Activated naive CD8-positive, alpha-beta T cell treated with anti-CD3 and anti-CD28 coated beads, Interleukin-2, amount 50 U/mL, for 16 hours (primary cell): ENCODE data around the gene HCFC1R1.
"Not testable (repeated sequence)": the region's sequence is repeated elsewhere in the genome, so short reads cannot be mapped to it uniquely, and the experiment has no call there.

Experiments
- DNase-seq: peaks from one replicate; pipeline ENCODE4 v3.0.0-alpha.2; 2020; ENCODE audit warnings: low read depth, low spot score

Gene HCFC1R1

DNA sequence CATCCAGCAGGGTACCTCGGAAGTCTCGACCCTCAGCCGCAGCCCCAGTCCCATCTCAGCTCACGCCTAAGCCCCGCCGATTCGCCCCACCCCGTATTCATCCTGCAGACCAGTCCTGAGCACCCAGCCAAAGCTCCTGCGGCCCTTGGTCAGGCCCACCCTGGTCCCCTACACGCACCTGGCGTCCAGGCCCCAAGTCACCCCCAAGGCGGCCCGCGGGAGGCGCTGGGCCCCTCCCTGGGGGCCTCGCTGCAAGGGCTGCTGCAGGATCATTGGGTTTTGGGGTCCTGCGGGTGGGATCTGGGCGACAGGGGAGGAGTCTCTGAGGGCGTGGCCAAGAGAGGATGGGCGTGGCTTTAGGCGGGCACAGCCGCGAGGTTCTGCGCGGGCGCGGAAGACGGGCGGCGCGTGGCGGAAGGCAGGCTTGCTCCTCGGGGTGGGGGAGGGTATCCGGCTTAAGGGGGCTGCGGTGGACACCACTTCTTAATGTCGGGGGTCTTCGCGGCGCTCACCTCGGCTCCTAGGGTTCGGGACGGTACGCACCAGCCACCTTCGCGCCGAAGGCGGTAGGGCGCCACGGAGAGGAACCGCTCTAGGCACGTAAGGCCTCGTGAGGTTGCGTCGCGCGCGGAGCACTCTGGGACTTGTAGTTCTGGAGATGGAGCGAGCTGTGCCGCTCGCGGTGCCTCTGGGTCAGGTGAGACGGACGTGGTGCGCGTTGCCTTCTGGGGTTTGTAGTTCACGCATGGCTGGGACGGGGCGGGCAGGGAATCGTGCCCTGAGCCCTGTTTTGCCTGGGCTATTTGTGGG lies at the start of gene HCFC1R1, which contains the start of gene THOC6:
Gene HCFC1R1, minus strand, starts transcription at position 274 of the 810 bp plus-strand sequence. Its CDS starts 1 bp downstream, at position 273.
Gene THOC6, plus strand, starts transcription at position 367 of the 810 bp plus-strand sequence. Its CDS starts 292 bp downstream, at position 659.
- peak; percentile 85 for DNase-seq

- DNase-seq, result no peak
Measured at GRCh38 chr16:3073448-3073847, 49.7 kb upstream of the HCFC1R1 start.

DNA sequence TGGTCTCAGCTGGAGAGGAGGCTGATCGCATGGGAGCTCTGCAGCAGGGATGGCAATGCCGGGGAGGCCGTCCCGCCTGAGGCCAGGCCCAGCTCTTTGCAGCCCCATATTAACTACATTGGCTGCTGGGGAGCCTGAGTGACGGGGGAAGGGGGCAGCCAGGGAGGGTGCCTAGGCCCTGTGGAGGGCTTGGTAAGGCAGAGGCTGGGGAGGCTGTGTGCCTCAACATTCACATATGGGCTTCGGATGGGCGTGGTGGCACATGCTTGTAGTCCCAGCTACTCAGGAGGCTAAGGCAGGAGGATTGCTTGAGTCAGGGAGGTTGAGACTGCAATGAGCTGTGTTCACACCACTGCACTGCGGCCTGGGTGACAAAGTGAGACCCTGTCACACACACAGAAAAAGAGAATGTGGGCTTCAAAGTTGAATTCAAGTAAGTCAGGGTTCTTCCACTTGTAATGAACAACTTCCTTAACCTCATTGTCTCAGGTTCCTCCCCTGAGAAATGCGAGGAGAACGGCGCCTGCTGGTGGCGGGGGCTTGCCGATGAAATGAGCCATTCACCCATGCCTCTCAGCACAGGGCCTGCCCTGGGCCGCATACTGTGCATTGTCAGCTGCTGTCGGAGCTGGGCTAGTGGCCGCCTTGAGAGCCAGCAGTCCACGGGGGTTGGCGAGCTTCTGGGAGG lies 49.0 kb upstream of the HCFC1R1 start:
- not testable (repeated sequence) for DNase-seq

- not testable (repeated sequence) for DNase-seq
Measured at GRCh38 chr16:3072148-3072547, 48.4 kb upstream of the HCFC1R1 start.

- DNase-seq, result no peak
Measured at GRCh38 chr16:3071655-3072054, 47.9 kb upstream of the HCFC1R1 start.

DNA sequence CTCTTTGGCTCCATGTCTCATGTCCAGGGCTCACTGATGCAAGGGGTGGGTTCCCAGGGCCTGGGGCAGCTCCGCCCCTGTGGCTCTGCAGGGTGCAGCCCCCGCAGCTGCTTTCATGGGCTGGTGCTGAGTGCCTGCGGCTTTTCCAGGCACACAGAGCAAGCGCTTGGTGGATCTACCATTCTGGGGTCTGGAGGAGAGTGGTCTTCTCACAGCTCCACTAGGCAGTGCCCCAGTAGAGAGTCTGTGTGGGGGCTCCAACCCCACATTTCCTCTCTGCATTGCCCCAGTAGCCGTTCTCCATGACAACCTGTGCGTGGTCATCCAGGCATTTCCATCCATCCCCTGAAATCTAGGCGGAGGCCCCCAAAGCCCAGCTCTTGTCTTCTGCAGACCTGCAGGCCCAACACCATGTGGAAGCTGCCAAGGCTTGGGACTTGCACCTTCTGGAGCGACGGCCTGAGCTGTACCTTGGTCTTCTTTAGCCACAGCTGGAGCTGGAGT lies 46.9 kb upstream of the HCFC1R1 start:
- no peak for DNase-seq

GRCh38 chr16:3069146-3069545 lies 45.4 kb upstream of the HCFC1R1 start:
- DNase-seq, result not testable (repeated sequence)

- DNase-seq, result no peak
Measured at GRCh38 chr16:3068487-3068886, 44.7 kb upstream of the HCFC1R1 start.

DNA sequence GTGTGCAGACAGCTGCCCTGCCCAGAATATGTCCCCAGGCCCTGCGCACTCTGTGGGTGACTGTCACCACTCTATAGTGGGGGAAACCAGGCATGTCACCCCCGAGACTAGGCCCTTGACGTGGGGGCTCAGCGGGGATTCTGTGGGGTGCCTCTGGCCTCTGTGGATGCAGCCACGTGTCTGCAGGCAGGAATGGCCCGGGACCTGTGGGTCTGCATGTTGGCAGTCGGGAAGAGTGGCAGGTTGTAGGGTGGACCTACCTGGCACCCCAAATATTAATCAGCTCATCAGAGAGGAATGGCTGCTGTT lies 42.7 kb upstream of the HCFC1R1 start:
- no peak for DNase-seq

DNA sequence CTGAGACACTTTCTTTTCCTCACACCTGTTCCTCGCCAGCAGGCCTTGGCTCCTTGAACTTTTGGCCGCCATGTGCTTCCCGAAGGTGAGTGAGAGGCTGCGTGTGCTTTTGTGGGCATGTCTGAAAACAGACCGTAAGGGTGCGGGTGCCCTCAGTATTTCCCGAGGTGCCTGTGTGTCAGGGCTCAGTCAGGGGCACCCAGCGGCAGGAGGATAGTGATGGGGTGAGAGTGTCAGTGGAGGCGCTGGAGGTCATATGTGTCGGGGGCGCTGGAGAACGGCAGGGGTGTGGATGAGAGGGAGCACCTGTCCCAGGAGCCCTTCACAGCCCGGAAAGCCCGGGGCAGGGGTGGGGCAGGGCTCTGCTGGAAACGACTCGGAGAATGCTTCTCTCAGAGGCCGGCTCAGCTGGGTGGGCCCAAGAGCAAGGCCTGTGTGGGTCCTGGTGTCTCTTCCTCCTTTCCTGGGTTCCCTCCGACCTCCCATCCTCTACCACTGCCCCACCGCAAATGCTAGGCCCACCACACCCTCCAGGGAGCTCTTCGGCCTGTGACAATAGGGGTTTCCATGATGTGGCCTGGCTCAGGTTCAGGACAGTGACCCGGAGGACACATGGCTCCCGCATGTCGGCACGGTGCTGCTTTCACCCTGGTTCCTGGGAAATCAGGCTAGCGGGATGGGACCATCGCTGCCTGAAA lies 42.1 kb upstream of the HCFC1R1 start:
- DNase-seq, result no peak

- peak; percentile 43 for DNase-seq
Measured at GRCh38 chr16:3065069-3065741, 41.5 kb upstream of the HCFC1R1 start, which contains the start of gene IL32. Gene IL32, plus strand, starts transcription at chr16:3065640. Its CDS starts 172 bp downstream, at chr16:3065812.

DNA sequence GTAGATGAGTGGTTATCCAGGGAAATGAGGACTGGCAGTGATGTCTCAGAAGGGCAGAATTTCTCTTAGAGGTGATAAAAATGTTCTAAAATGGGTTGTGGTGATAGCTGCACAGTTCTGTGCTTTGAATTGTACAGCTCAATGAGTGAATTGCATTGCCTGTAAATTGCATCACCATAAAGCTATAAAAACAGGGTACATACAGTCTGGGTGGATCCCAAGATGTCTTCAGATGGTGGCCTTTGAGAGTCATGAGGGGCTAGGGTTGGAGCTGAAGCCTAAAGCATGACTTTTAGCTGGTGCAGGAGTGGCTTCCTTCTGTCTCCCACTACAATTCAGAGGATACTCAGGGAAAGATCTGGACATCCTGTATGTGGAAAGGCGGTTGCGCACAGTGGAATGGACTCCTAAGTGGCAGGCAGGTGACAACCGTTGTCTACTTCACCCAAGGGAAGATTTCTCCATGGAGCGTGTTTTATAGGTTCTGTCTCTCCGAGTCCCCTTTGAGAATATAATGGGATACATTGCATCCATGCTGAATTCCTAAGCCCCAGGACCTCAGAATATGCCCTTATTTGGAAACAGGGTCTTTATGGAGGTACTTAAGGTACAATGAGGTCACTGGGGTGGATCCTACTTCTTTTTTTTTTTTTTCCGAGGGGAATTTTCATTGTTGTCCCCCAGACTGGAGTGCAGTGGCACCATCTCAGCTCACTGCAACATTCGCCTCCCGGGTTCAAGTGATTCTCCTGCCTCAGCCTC lies 40.1 kb upstream of the HCFC1R1 start:
- DNase-seq, result no peak

- DNase-seq, result no peak
Measured at GRCh38 chr16:3062553-3062952, 38.8 kb upstream of the HCFC1R1 start.

GRCh38 chr16:3060339-3061127 lies 36.8 kb upstream of the HCFC1R1 start:
- no peak for DNase-seq

GRCh38 chr16:3059723-3060242 lies 36.0 kb upstream of the HCFC1R1 start:
- no peak for DNase-seq

GRCh38 chr16:3059041-3059722 lies 35.4 kb upstream of the HCFC1R1 start:
- peak; percentile 76 for DNase-seq

GRCh38 chr16:3058139-3059030 lies 34.6 kb upstream of the HCFC1R1 start:
- no peak for DNase-seq
